NCI-H345 treated with DMSO at 0.1 percent for 48 hours (cell line): Measurements from ENCODE around the gene GCNT2.
"Not testable (repeated sequence)": the region's sequence is repeated elsewhere in the genome, so short reads cannot be mapped to it uniquely, and the experiment has no call there.

Experiments used
- DNase-seq: peaks from one replicate; lab custom pipeline; 2025; ENCODE audit not compliant: unreplicated experiment; lab: John Stamatoyannopoulos, UW

The GCNT2 gene

DNA sequence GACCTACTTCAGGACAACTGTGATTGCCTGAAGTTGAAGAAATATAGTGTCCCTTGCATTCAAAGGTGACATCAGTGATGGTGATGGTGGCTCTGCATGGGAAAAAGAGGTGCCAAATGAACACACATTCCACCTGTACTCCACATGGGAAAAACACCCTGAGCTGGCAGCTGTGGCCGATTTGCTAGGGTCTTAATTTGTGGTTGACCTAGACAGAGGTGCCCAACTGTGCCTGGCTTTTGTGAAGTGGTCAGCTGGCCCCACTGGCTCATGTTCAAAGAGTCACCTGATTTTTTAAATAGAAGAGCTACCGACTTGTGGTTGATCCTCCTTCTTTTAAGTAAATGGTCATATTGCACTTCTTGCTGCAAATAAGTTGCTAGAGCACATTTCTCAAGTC is 7.6 kb upstream of the GCNT2 start:
- no peak for DNase-seq

DNA sequence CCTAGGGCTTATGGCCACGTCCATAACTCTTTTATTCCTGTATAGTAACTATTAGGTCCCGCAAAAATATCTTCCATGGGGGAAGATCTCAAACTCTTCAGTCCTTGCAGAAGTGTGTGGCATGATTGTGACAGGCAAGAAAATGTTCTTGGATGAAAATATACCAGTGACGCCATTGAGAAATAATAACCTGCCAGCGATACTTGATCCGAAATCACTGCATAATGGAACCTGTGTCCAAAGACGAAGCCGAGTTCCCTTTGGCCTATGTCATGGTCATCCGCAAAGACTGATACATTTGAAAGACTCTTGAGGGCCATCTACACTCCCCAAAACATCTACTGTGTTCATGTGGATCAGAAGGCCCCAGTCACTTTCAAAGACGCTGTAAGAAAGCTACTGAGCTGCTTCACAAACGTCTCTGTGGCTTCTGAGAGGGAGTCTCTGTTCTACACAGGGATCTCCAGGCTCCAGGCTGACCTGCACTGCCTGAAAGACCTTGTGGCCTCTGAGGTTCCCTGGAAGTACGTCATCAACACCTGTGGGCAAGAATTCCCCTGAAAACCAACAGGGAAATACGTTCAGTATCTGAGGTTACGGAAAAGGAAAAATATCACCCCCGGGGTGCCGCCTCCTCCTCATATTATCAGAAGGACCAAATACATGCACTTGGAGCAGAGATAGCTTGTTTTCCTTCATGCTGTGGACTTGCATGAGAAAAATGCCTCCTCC is 6.9 kb upstream of the GCNT2 start:
- no peak for DNase-seq

- DNase-seq: no peak
These were observed 4.2 kb upstream of the GCNT2 start for GRCh38 chr6:10516953-10517352.

DNA sequence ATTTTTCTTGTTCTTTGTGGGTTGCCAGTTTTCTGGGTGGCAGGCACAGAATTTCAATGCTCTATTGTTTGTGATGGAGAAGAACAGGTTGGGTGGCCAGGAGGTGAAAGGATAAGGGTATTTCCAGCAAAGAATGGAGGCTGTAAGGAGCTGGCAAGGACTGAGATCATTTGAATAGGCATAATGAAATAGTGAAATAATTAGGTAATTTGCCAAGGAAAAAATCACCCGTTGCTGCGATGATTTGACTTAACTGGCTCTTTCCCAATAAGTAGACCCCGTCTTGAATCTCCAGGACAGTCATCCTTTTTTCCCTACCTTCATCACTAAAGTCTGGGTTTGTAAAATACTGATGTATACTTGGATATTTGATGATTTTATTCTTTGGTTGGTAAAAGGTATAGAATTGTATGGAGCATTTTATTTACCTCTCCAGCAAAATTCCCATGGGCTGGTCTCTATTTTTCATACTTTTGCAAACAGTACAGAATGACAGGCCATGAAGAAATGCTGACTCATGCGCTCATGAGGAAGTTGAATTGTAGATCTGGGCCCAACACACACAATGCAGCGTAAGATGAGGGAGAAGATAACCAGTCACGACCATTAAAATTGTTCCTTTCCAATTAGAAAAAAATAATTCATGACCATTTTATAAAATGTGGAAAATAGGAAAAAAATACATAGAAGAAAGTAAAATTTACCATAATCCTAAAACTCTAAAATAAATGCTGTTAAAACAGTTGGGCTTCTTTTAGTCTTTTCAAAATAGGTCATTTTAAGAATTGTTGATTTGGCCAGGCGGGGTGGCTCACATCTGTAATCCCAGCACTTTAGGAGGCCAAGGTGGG is 2.4 kb upstream of the GCNT2 start:
- DNase-seq: no peak

DNA sequence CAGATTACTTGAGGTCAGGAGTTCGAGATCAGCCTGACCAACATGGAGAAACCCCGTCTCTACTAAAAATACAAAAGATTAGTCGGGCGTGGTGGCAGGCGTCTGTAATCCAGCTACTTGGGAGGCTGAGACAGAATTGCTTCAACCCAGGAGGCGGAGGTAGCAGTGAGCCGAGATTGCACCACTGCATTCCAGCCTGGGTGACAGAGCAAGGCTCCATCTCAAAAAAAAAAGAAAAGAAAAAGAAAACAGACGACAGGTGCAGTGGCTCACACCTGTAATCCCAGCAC is 1.8 kb upstream of the GCNT2 start:
- DNase-seq: not testable (repeated sequence)

DNA sequence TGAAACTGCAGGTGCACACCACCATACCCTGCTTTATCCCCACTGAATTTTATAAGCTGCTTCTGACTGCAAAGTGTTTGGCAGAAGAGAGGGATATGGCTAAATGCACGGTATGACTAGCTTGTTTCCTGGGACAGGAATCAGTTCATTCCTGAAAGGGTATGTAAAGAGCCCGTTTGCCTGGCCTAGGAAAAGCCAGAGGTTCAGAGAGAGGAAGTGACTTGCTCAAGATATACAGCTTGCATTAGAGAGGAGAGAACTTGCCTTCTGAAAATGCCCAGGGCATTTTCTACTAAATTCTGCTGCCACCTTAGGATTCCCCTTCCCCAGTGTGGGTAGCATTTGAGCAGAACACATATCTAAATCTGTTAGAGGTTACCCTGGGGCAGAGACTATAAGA is 683 bp upstream of the GCNT2 start:
- DNase-seq: no peak

- no peak for DNase-seq
These were observed 1.9 kb downstream of the GCNT2 start for GRCh38 chr6:10522929-10523573.

- no peak for DNase-seq
These were observed 5.0 kb downstream of the GCNT2 start for GRCh38 chr6:10526156-10526555.

GRCh38 chr6:10528158-10528981 is 7.2 kb downstream of the GCNT2 start:
- no peak for DNase-seq

DNA sequence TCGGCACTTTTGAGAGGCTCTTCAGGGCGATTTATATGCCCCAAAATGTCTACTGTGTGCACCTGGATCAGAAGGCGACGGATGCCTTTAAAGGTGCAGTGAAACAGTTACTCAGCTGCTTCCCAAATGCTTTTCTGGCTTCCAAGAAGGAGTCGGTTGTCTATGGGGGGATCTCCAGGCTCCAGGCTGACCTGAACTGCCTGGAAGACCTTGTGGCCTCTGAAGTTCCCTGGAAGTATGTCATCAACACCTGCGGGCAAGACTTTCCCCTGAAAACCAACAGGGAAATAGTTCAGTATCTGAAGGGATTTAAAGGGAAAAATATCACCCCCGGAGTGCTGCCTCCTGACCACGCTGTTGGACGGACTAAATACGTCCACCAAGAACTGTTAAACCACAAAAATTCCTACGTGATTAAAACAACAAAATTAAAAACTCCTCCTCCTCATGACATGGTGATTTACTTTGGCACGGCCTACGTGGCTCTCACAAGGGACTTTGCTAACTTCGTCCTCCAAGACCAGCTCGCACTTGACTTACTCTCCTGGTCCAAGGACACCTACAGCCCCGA is 8.2 kb downstream of the GCNT2 start:
- no peak for DNase-seq

DNA sequence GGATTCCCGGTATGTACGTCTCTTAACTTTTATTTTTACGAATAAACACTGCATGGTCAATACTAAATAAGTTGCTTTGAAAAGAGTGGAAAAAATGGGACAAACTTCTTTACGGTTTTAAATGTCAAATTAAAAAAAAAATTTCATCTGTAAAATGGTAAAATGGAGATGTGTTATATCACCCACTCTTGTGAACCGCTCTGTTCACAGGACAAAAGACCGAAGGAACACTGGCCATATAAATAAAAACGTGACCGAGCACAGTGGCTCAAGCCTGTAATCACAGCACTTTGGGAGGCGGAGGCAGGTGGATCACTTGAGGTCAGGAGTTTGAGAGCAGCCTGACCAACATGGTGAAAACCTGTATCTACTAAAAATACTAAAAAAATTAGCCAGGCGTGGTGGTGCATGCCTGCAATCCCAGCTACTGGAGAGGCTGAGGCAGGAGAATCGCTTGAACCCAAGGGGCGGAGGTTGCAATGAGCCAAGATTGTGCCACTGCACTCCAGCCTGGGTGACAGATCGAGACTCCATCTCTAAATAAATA is 8.8 kb downstream of the GCNT2 start:
- DNase-seq: not testable (repeated sequence)

GRCh38 chr6:10531503-10531902 is 10.4 kb downstream of the GCNT2 start:
- DNase-seq: no peak

- no peak for DNase-seq
These were observed 10.8 kb downstream of the GCNT2 start for GRCh38 chr6:10531942-10532341.

GRCh38 chr6:10532392-10532791 is 11.2 kb downstream of the GCNT2 start:
- no peak for DNase-seq

- no peak for DNase-seq
These were observed 13.2 kb downstream of the GCNT2 start for GRCh38 chr6:10534419-10534762.

DNA sequence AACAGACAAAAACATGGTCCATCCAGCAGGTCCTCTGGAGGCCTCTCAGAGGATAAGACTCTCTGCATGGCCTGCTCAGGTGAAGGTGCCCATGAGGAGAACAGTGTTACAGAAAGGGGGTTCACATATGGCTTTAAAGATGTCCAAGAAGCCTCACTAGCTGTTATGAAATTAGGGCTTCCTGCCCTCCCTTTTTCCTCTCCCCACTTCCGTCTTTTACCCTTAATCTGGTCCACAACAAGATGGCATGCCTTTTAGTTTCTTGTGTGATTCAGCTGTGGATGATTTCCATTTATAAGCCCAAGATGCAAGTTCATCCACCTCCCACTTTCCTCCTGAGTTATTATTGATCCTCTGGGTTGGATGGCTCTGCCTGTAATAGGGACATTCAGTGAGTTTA is 14.0 kb downstream of the GCNT2 start:
- no peak for DNase-seq

DNA sequence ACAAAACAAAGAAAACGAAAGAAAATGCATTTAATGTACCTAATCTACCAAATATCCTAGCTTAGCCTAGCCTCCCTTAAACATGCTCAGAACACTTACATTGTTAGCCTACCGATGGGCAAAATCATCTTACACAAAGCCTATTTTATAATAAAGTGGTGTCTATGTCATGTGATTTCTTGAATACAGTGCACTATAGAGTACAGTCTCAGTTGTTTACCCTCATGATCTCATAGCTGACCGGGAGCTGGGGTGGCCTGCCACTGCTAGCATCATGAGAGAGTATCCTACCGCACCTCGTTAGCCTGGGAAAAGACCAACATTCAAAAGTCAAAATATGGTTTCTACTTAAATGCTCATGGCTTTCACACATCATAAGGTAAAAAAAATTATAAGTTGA is 16.6 kb downstream of the GCNT2 start:
- no peak for DNase-seq

GRCh38 chr6:10540073-10540746 is 19.1 kb downstream of the GCNT2 start:
- DNase-seq: no peak

DNA sequence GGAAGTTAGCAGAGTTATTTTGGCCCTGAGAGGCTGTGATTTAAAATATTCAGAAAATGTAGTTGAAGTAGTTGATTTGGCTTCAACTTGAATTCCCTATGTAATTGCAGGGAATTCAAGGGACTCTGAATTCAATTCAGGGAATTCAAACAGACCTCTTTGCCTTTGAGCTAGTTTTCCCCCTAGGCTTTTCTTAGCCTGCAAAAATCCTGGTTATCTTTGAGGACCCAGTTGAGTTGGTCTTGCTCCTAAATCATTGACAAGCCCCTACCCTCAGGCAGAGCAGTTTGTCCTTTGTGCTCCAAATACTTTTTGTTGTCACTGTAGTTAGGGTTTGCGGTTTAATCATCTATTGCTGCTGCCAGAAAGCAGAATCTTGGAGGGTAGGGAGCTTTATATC is 20.4 kb downstream of the GCNT2 start:
- no peak for DNase-seq

GRCh38 chr6:10542213-10542612 is 21.1 kb downstream of the GCNT2 start:
- DNase-seq: no peak
